Kidney epithelial cell (primary cell): ENCODE data around the gene LAG3. TPM values are rescaled to one million over a fixed set of nuclear protein-coding genes. Genes with fewer than 3 reads are reported as not detected.

ENCODE experiments used
- DNase-seq: peaks from one replicate; pipeline ENCODE4 v3.0.0-alpha.2; 2010; ENCODE audit warnings: low read depth
- H3K27me3 ChIP-seq: 2 replicates; pipeline ENCODE4 v1.6.0; 2011; ENCODE audit warnings: low read length; ENCODE audit not compliant: control insufficient read depth, insufficient read depth
- H3K36me3 ChIP-seq: 2 replicates; pipeline ENCODE4 v1.5.1; 2011; ENCODE audit warnings: low read length; ENCODE audit not compliant: control insufficient read depth, insufficient read depth
- H3K4me3 ChIP-seq: 2 replicates; pipeline ENCODE4 v1.5.1; 2011; ENCODE audit warnings: low read depth, mild to moderate bottlenecking, control low read depth, low read length
- CTCF ChIP-seq: IDR thresholded peaks from 2 replicates; pipeline ENCODE4 v1.5.1; 2011; ENCODE audit warnings: mild to moderate bottlenecking, moderate library complexity, low read length, control low read depth, inconsistent platforms; ENCODE audit not compliant: insufficient read depth, poor library complexity, severe bottlenecking
- total RNA-seq: library from RNA; depleted of rRNA; stranded (reverse); fragments of >200 nt; gene quantifications from 2 replicates; pipeline ENCODE4 v1.2.3, GENCODE V29; 2015

Gene LAG3
- total RNA-seq, 1 donor from 2014 or later: not detected

DNA sequence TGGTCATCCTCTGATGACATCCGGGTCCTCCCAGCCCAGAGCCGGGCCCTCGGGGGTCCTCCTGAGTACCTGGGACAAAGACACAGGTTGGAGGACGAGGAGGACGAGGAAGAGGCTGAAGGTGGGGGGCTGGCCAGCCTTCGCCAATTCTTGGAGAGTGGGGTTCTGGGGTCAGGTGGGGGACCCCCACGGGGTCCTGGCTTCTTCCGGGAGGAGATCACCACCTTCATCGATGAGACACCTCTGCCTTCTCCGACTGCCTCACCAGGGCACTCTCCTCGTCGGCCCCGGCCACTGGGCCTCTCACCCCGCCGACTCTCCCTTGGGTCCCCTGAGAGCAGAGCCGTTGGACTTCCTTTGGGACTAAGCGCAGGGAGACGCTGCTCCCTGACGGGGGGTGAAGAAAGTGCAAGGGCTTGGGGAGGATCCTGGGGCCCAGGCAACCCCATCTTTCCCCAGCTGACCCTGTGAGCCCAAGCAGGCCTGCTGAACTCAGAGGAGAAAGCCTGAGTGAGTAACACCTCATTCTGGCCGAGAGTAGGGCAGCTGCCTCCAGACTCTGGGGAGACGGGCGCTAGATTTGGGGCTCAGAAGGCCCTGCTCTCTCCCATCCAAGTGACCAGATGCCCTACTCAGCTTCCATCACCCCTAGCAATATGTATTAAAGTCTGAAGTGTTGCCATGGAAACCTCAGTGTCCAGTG, 54.6 kb downstream of the LAG3 start:
- no peak for TF ChIP-seq CTCF
- H3K4me3 ChIP-seq: no peak overlapping the region
- no peak for DNase-seq
- H3K36me3 ChIP-seq: peaks cover 2% of the 10 kb centered on the region
- H3K27me3 ChIP-seq: peaks cover 15% of the 10 kb centered on the region

DNA sequence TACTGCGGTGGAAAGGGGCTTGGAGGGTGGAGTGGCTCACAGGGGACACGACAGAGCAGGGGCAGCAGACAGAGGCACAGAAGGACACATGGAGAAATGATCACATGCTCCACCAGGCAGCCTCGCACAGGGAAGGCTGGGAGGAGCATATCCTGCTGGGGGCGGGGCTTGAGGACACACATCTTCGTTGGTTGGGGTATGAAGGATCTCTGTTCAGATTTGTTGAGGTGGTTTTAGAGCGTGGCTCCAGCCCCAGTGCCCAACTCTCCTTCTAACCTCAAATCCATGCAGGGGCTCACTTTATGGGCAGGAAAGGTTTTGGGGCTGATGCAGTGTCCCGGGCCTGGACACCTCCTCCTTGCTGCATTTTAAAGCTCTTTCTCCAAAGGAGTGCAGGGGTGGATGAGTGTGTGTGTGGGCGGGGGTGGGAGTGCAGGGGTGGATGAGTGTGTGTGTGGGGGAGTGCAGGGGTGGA, 55.2 kb downstream of the LAG3 start:
- Histone ChIP-seq H3K27me3 (peaks cover 9% of the 10 kb centered on the region), H3K36me3 (peaks cover 2% of the 10 kb centered on the region), H3K4me3 (no peak overlapping the region)
- DNase-seq: no peak
- no peak for TF ChIP-seq CTCF

Other genes starting within 250 kb of the LAG3 start
- gene GAPDH, start 238.0 kb upstream of the LAG3 start, total RNA-seq: 3,951 and 4,700 TPM in 2 replicates
- 9.9 and 12.4 TPM in 2 replicates for gene IFFO1, start 216.5 kb upstream of the LAG3 start, total RNA-seq
- 52.4 and 62.2 TPM in 2 replicates for gene NOP2, start 204.2 kb upstream of the LAG3 start, total RNA-seq
- gene CHD4, start 165.1 kb upstream of the LAG3 start, total RNA-seq: 276 and 287 TPM in 2 replicates
- gene LPAR5, start 136.6 kb upstream of the LAG3 start, total RNA-seq: 3.8 and 5.2 TPM in 2 replicates
- 0.75 and 0.89 TPM in 2 replicates for gene ACRBP, start 125.1 kb upstream of the LAG3 start, total RNA-seq
- gene ING4, start 109.4 kb upstream of the LAG3 start, total RNA-seq: 31.8 and 34.1 TPM in 2 replicates
- 34.0 and 36.6 TPM in 2 replicates for gene ZNF384, start 83.1 kb upstream of the LAG3 start, total RNA-seq
- gene PIANP, start 71.7 kb upstream of the LAG3 start, total RNA-seq: 0.07 and 0.13 TPM in 2 replicates
- 65.2 and 69.1 TPM in 2 replicates for gene COPS7A, start 48.5 kb upstream of the LAG3 start, total RNA-seq
- gene MLF2, start 19.4 kb upstream of the LAG3 start, total RNA-seq: 190 and 216 TPM in 2 replicates
- 169 and 193 TPM in 2 replicates for gene PTMS, start 6.2 kb upstream of the LAG3 start, total RNA-seq
- gene CD4, start 17.0 kb downstream of the LAG3 start, total RNA-seq: 0.08 TPM in 1 of 2 replicates, not detected in the other
- 0.21 and 0.75 TPM in 2 replicates for gene GPR162, start 49.3 kb downstream of the LAG3 start, total RNA-seq
- gene P3H3, start 55.9 kb downstream of the LAG3 start, total RNA-seq: 21.8 and 27.7 TPM in 2 replicates
- 0.34 and 0.38 TPM in 2 replicates for gene GNB3, start 68.4 kb downstream of the LAG3 start, total RNA-seq
- gene CDCA3, start 78.8 kb downstream of the LAG3 start, total RNA-seq: 5.8 and 8.3 TPM in 2 replicates
- 70.1 and 77.2 TPM in 2 replicates for gene USP5, start 79.6 kb downstream of the LAG3 start, total RNA-seq
- gene TPI1, start 95.0 kb downstream of the LAG3 start, total RNA-seq: 499 and 519 TPM in 2 replicates
- gene SPSB2, start 100.8 kb downstream of the LAG3 start, total RNA-seq: 10.1 and 11.9 TPM in 2 replicates
- 11.6 and 12.8 TPM in 2 replicates for gene LRRC23, start 132.3 kb downstream of the LAG3 start, total RNA-seq
- 27.0 and 33.7 TPM in 2 replicates for gene ENO2, start 142.1 kb downstream of the LAG3 start, total RNA-seq
- gene ATN1, start 155.4 kb downstream of the LAG3 start, total RNA-seq: 32.7 and 38.6 TPM in 2 replicates
- not detected in 2 replicates for gene RNU7-1, start 171.3 kb downstream of the LAG3 start, total RNA-seq
- gene C12orf57, start 171.5 kb downstream of the LAG3 start, total RNA-seq: 216 and 236 TPM in 2 replicates
- 17.0 and 31.3 TPM in 2 replicates for gene PTPN6, start 178.8 kb downstream of the LAG3 start, total RNA-seq
- 360 and 474 TPM in 2 replicates for gene PHB2, start 198.1 kb downstream of the LAG3 start, total RNA-seq
- 32.4 and 33.3 TPM in 2 replicates for gene EMG1, start 198.4 kb downstream of the LAG3 start, total RNA-seq
- gene LPCAT3, start 246.0 kb downstream of the LAG3 start, total RNA-seq: 11.8 and 12.5 TPM in 2 replicates